AG20443 (cell line): Measurements from ENCODE around the gene KIF22.
"Not testable (repeated sequence)": the region's sequence is repeated elsewhere in the genome, so short reads cannot be mapped to it uniquely, and the experiment has no call there.

Experiments
- DNase-seq: peaks from one replicate; pipeline ENCODE4 v3.0.0; 2012; ENCODE audit warnings: low spot score, mixed read lengths

Gene KIF22

DNA sequence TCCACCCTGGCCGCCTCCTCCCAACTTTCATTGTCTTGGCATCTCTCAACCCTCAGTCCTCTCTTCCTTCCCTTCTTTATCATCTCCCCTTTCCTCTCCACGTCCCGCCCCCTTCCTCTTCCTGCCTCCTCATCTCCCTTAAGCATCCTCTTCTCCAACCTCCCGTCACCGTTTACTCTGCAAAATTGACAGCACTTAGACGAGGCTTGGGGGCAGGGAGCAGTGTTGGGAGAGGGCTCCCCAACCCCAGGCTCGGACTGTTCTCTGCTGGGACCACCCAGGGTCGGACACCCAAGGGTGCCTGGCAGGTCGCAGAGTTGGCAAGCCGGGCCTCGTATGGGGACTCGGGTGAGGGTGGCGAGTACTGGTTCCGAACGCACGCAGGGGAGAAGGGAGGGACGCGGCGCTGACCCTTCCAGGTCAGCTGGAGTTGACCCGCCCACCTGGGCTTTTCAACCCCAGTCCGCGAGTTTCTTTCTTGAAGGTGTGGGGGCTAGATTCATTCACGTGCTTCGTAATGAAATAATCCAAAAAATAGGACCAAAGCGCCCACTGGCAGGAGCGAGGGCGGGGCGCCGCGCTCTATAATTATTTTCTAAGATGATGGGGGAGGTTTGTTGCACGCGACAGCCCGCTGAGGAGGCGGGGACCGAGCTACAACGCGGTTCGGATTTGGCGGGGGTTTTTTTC, 24.6 kb downstream of the KIF22 start:
- peak; percentile 44 for DNase-seq

DNA sequence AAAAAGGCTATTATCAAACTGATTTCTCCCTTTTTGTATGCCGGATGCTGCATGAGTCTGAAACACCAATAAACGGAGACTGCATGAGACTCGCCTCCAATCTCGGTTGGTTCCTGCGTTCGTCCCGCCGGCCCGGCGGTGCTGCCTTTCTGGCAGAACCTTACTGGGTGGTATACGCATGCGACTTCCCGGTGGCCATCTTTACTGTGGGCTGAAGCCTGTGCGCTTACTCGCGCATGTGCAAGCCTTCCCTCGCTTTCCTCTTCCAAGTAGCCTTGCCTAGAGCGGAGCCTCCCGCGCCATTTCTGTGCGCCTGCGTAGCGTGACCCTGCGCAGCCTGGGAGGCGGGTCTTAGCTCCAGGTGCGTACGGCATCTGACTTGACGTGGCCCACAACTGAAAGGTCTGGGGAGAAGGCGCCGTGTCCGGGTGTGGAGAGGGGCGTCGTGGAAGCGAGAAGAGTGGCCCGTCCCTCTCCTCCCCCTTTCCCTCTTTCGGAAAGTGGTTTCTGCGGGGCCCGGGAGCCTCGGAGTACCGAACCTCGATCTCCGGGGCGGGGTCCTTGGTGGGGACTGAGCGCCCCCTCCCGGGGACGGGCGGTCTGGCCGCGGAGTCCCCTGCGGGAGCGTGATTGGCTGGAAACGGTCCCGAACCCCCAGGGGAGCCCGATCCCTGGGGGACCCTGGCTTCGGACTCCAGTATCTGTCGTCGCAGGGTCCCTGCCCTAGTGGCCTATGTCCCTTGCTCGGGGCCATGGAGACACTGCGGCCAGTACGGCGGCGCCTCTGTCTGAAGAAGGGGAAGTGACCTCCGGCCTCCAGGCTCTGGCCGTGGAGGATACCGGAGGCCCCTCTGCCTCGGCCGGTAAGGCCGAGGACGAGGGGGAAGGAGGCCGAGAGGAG, 25.5 kb downstream of the KIF22 start, which contains the start of gene PAGR1:
Gene PAGR1 (plus strand): TSS at position 360 of the 901 bp plus-strand sequence. CDS start 374 bp downstream, at position 734.
- DNase-seq: peak; percentile 95

GRCh38 chr16:29816694-29817441, 26.3 kb downstream of the KIF22 start:
- DNase-seq: peak; percentile 72

DNA sequence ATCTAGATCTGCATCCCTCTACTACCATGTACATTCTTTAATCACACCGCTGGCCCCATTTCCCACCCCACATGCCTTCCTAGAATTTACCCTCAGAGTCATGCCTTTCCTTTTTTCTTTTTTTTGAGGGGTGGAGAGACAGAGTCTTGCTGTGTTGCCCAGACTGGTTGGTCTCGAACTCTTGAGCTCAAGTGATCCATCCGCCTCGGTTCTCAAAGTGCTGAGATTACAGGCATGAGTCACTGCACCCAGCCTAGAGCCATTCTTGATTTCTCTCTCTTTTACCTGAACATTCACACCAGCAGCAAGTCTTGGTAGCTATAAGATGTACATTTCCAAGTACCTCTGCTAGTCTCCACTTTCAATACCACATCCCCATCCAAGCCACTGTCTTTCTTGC, 27.5 kb downstream of the KIF22 start:
- DNase-seq: no peak

DNA sequence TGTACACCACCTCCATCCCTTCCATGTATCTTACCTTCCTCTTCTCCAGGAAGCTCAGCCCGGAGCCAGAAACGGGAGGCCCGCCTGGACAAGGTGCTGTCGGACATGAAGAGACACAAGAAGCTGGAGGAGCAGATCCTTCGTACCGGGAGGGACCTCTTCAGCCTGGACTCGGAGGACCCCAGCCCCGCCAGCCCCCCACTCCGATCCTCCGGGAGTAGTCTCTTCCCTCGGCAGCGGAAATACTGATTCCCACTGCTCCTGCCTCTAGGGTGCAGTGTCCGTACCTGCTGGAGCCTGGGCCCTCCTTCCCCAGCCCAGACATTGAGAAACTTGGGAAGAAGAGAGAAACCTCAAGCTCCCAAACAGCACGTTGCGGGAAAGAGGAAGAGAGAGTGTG, 29.0 kb downstream of the KIF22 start:
- no peak for DNase-seq

GRCh38 chr16:29820271-29820701, 29.7 kb downstream of the KIF22 start, which contains the start of gene MVP:
Gene MVP (plus strand): TSS chr16:29820462. CDS start chr16:29830550, 10,088 bp downstream.
- peak; percentile 82 for DNase-seq

DNA sequence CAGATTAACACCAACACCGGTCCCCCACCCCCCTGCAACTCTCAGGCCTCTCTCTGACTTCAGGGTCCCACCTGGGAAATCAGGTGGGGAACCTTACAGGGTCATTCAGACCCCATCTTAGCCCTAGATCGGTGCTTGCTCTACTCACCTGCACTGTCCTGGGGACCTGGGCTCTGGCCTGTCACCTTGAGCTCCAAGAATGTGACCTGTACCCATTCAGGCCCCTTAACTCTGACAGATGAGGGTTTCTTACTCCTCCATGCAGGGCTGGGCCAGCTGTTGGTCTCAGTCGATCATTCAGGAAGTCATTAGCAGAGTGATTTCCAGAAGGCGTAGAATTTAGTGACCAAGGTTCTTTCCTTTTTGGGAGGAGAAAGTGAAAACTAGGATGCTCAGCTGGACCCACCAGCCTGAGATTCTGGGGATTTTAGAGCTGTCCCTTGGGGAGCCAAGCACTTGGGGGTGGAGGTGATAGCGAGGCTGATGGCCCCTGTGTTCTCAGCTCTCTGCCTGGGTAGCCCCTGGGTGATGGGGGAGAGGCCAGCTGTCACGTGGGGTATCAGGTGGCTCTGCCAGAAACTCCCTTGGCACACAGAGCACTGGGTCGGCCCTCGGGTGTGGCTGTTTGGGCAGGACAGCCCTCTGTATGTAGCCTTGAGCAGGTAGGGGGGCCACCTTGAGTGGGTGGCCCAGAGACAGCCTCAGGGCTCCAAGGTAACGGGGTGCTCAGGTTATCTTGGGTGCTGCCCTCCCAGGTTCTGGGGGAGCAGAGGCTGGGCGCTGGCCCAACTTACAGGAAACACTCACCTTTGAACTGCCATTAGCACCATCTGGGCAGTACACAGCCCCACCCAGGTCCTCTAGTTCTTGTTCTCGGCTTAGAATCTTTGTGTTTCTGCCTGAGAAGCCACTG, 30.4 kb downstream of the KIF22 start:
- peak; percentile 53 for DNase-seq

DNA sequence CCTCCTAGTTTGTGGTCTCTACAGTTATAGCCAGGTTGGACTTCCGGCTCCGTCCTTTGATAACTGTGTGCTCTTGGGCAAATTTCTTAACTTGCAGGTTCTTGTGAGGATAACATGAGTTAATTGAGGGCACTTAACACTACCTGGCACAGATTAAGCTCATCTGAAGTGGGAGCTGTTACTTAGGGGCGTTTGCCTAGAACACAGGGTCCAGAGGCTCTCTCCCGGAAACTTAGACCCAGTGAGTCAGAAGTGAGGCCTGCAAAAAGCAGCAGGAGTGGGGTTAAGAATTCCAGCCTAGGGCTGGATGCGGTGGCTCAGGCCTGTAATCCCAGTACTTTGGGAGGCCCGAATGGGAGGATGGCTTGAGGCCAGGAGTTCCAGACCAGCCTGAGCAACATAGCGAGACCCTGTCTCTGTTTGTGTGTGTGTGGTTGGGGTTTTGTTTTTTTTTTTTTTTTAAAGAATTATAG, 31.1 kb downstream of the KIF22 start:
- DNase-seq: peak; percentile 69

- peak; percentile 63 for DNase-seq
Observed at GRCh38 chr16:29824589-29825144, 34.1 kb downstream of the KIF22 start.

DNA sequence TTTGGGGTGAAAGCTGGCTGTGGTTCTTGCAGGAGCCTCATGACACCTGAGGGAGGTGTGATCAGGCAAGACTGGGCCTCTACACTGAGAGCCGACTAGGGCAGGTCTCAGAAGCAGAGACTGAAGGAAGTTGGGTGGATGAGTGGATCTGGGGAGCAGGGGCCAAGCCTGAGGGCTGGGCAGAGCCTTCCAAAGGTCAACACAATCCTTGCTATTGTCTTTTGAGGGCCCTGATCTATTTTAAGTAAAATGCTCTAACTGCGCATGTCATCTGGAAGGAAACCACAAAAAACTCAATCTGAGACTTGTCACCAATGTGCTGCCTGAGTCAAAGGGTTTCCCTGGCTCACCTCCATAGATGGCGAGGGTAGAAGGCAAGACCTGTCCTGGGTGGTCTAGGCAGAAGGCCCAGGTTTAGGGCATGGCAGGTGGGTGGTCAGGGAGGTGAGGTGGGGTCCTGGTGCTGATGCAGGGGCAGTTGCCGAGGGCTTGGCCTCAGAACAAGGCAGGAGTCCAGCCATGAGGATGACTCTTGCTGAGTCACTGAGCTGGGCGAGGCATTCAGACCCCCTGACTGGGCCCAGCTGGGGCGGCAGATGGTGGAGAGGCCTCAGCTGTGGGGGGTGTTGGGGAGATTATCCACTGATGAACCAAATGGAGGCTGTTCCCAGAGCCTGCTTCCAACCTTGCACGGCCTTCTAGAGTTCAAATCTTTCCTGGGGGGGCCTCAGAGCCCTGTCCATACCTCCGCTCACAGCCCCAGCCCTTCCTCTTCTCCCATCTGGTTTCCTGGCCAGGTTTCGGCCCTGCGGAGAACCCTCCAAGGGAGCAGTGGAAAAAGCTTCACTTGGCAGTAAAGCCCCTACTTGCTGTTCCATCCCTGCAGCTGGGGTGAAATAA, 34.8 kb downstream of the KIF22 start:
- peak; percentile 87 for DNase-seq

DNA sequence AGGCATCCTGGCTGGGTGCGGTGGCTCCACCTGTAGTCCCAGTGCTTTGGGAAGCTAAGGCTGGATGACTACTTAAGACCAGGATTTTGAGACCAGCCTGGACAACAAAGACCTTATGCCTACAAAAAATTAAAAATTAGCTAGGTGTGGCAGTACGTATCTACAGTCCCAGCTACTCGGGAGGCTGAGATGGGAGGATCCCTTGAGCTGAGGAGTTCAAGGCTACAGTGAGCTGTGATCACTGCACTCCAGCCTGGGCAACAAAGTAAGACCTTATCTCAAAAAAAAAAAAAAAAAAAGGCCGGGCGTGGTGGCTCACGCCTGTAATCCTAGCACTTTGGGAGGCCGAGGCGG, 35.8 kb downstream of the KIF22 start:
- no peak for DNase-seq

- no peak for DNase-seq
Observed at GRCh38 chr16:29830774-29831173, 40.2 kb downstream of the KIF22 start.

DNA sequence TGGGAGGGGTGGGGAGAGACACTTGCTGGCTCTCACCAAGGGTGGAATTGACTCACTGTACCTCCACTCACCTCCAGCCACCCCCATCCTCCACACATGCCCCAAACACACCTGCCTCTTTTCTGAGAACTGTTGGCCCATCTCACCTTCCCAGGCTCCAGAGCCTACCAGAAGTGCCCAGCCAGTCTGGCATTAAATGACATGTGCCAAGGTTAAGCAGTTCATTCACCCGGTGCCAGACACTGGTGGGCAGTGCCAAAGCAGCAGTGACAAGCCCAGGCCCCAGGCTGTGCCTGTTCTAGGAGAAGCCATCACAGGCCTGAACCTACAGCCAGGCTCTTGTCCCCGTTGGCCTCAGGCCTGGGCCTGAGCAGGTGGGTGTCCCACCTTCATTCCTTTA, 40.9 kb downstream of the KIF22 start:
- no peak for DNase-seq

GRCh38 chr16:29833219-29833618, 42.7 kb downstream of the KIF22 start:
- not testable (repeated sequence) for DNase-seq

GRCh38 chr16:29834079-29834478, 43.5 kb downstream of the KIF22 start:
- no peak for DNase-seq

GRCh38 chr16:29835926-29836325, 45.4 kb downstream of the KIF22 start:
- DNase-seq: no peak

GRCh38 chr16:29836623-29837022, 46.1 kb downstream of the KIF22 start:
- no peak for DNase-seq

- DNase-seq: no peak
Observed at GRCh38 chr16:29837841-29838240, 47.3 kb downstream of the KIF22 start.

DNA sequence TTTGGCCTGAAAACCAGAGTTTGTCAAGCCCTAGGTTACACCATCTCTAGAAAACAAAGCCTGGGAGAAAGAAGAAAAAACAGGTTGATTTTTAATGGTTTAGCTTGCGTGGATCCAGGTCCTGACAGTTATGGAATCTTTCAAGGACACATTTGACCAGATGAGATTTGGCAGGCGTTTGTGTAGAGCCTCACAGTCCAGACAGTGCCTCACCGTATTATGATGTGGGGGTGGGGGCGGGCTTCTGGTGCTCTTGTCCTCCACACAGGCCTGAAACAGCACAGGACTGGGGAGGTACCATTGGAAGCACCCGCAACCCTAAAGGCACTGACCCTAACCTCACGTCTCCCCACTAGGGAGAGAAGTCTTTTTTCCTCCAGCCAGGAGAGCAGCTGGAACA, 49.3 kb downstream of the KIF22 start:
- DNase-seq: no peak

DNA sequence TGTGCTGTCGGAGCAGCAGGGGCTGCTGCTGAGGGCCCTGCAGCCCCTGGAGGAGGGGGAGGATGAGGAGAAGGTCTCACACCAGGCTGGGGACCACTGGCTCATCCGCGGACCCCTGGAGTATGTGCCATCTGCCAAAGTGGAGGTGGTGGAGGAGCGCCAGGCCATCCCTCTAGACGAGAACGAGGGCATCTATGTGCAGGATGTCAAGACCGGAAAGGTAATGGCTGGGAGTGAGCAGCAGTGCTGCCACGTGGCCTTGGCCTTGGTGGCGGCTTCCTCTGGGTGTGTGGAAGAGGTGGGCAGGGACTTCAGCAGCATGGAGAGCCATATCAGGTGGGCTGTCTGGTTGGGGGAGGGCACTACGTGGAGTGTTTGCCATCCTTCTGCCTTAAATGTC, 49.7 kb downstream of the KIF22 start:
- DNase-seq: no peak
